Effector memory CD4-positive, alpha-beta T cell (primary cell): Measurements from ENCODE around the gene ADM2.
A peak's percentile ranks its signal among the peaks of the same experiment; 100 is the strongest.

Experiments used
- DNase-seq, 3 donors: peaks; one replicate each; pipeline ENCODE4 v3.0.0-alpha.2; 2020
- H3K27ac ChIP-seq: 2 replicates; pipeline ENCODE4 v1.7.0; 2013; ENCODE audit warnings: mild to moderate bottlenecking, low read length, moderate library complexity; ENCODE audit not compliant: insufficient read depth, poor library complexity, severe bottlenecking
- H3K27me3 ChIP-seq: replicated peaks from 2 replicates; pipeline ENCODE4 v1.7.0; 2013; ENCODE audit warnings: mild to moderate bottlenecking, low read length; ENCODE audit not compliant: insufficient read depth, control insufficient read depth, poor library complexity, severe bottlenecking
- H3K36me3 ChIP-seq: 2 replicates; pipeline ENCODE4 v1.7.0; 2013; ENCODE audit warnings: mild to moderate bottlenecking, low read length, moderate library complexity; ENCODE audit not compliant: control insufficient read depth, insufficient read depth
- H3K4me1 ChIP-seq: 2 replicates; pipeline ENCODE4 v1.7.0; 2013; ENCODE audit warnings: low read length, mild to moderate bottlenecking; ENCODE audit not compliant: control insufficient read depth, insufficient read depth, poor library complexity, severe bottlenecking
- H3K4me3 ChIP-seq: 2 replicates; pipeline ENCODE4 v1.7.0; 2013; ENCODE audit warnings: low read length, low read depth, mild to moderate bottlenecking; ENCODE audit not compliant: insufficient read depth, poor library complexity, severe bottlenecking
- H3K9me3 ChIP-seq: 2 replicates; pipeline ENCODE4 v1.7.0; 2013; ENCODE audit warnings: mild to moderate bottlenecking, low read length, moderate library complexity; ENCODE audit not compliant: control insufficient read depth

The ADM2 gene

DNA sequence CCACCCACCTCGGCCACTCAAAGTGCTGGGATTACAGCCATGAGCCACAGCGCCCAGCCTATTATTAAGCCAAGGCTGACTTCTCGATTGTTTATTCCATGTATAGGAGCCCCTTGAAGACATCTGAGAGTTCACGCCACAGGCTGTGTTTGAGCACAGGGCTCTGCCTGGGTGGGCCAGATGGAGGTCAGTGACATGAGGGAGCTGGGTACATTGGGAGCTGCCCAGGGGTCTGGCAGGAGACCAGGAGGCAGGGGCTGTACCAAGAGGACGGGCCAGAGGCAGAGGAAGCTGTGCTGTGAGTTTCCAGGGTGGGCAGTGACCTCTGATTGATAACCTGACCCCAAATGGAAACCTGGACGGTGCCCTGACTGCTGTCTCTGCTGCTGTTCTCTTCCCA, 20.8 kb downstream of the ADM2 start:
- no peaks in the 10 kb centered on the region for H3K9me3 ChIP-seq
- H3K4me1 ChIP-seq: peaks cover 18% of the 10 kb centered on the region
- H3K27ac ChIP-seq: no peak overlapping the region
- H3K27me3 ChIP-seq: no peaks in the 10 kb centered on the region
- no peak overlapping the region for H3K4me3 ChIP-seq
- no peak for DNase-seq
- peaks cover 33% of the 10 kb centered on the region for H3K36me3 ChIP-seq

DNA sequence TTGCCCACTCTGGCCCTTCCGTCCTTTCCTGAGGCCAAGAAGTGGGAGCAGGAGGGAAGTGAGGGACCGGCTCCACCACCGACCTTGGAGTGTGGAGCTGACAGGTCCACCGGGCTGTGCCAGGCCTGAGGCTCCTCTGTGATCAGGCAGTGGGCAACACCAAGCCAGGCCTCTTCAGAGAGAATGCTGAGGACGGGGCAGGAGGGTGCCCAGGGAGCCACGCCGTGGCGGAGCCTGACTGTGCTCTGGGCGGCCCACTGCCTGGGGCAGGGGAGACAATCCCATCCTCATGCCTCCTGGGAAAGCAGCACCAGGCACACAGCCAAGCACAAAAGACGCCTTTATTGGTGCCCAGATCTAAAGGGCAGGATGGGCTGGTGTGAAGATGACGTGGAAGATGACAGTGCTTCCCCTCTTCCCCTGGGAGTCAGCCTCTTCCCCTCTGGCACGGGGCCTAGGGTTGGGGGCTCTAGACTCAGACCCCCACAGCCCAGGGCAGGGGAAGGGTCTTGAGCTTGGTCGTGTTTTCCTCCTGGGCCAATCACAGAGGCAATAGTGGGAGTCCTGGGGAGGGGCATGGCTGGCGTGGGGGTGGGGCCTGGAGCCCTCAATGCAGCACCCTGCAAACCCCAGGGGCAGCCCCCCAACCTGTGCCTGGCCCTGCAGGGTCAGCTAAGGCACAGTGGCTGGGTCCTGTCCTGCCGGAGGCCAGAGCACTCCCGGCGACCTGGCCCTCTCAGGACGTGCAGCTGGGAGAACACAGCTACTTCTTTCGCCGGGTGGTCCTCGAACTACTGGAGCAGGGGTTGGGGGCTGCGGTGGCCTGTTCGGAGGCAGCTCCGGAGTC, 21.5 kb downstream of the ADM2 start:
- Histone ChIP-seq H3K4me3 (no peak overlapping the region), H3K4me1 (peaks cover 19% of the 10 kb centered on the region), H3K9me3 (no peaks in the 10 kb centered on the region), H3K27ac (no peak overlapping the region), H3K36me3 (peaks cover 33% of the 10 kb centered on the region), H3K27me3 (no peaks in the 10 kb centered on the region)
- DNase-seq: no peak

DNA sequence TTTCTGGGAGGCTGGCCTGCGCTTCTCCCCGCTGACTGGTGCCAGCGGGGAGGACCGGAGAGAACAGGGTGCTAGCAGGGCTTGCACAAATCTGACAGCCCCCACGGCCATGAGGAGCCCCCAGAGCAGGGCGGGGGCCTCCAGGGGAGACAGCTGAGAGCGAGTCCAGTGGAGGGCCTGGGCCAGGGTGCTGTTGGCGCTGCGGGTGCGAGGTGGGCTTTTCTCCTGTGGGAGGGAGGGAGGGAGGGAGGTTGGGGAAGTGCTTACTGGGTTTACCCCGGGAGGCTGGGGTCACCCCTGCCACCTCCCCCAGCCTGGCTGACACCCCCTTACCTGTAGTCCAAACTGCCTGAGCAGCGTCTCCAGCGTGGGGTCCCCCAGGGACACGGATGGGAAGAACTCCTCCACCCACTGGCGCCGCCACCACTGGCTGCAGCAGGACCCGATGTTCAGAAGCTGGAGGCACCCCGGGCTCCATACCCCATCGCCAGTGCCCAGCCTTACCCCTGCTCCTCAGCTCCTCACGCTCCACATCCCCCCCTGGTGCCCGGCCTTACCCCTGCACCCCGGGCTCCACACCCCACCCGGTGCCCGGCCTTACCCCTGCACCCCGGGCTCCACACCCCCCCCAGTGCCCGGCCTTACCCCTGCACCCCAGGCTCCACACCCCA, 22.3 kb downstream of the ADM2 start:
- H3K36me3 ChIP-seq: peaks cover 33% of the 10 kb centered on the region
- H3K4me1 ChIP-seq: peaks cover 21% of the 10 kb centered on the region
- no peak overlapping the region for H3K27ac ChIP-seq
- no peaks in the 10 kb centered on the region for H3K9me3 ChIP-seq
- H3K4me3 ChIP-seq: no peak overlapping the region
- DNase-seq: no peak
- H3K27me3 ChIP-seq: no peaks in the 10 kb centered on the region

DNA sequence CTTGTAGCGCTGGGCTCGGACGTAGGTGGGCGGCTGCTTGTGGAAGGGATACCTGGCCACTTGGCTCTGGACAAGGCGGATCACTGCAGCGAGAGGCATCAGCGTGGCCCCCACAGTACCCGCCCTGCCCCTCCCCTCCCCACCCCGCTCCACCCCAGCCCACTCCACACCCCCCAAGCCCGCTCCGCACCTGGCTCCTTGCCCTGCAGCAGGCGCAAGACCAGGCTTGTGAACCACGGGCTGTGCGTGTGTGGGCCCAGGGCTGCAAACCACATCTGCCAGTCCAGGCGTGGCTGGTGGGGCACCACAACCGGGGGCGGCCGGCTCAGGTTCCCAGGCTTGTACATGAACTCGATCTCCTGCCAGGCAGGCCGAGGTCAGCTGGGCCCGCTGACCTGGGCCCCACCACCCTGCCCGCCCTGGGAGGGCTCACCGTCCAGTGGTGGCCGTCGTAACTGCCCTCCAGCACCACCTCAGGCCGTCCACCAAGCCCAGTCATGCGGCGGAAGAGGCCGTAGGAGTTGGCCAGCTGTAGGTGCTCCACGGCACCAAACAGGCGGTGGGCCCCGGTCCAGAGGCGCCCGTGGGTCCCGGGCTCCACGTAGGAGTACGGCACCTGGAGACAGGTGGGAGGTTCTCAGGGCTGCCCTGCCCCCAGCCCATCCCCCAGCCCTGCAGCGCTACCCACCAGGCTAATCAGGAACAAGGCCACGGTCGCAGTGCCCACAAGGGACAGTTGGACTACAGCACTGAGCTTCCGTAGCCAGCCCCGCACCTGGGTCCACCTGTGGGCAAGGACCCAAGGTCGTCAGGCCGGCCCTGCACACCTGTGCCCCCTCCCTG, 23.2 kb downstream of the ADM2 start:
- Histone ChIP-seq H3K27ac (no peak overlapping the region), H3K27me3 (no peaks in the 10 kb centered on the region), H3K4me1 (peaks cover 26% of the 10 kb centered on the region), H3K36me3 (peaks cover 33% of the 10 kb centered on the region), H3K4me3 (no peak overlapping the region), H3K9me3 (no peaks in the 10 kb centered on the region)
- DNase-seq: no peak

DNA sequence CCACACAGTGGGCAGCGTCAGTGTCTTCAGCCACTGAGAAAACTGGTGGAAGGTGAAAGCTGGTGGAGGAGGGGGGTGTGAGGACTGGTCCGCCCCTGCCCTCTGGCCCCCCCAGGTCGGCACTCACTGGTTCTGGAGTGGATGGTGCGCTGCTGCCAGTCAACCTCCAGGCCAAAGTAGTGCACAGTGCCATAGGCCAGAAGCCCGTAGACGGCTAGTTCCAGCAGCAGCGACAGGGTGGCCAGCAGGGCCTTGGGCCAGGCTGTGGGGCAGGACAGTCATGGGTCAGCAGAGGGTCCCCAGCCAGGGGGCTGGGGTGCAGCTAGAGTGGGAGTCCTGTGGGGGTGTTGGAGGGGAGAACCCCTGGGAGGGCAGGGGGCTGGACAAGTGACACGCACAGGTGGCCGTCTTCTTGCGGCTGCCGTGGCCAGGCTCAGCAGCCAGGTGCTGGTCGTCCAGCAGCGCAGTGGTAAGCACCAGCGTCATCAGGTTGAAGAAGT, 24.0 kb downstream of the ADM2 start:
- no peak overlapping the region for H3K4me3 ChIP-seq
- no peak overlapping the region for H3K27ac ChIP-seq
- DNase-seq: no peak
- no peaks in the 10 kb centered on the region for H3K27me3 ChIP-seq
- H3K4me1 ChIP-seq: peaks cover 26% of the 10 kb centered on the region
- H3K36me3 ChIP-seq: peaks cover 33% of the 10 kb centered on the region
- no peaks in the 10 kb centered on the region for H3K9me3 ChIP-seq

DNA sequence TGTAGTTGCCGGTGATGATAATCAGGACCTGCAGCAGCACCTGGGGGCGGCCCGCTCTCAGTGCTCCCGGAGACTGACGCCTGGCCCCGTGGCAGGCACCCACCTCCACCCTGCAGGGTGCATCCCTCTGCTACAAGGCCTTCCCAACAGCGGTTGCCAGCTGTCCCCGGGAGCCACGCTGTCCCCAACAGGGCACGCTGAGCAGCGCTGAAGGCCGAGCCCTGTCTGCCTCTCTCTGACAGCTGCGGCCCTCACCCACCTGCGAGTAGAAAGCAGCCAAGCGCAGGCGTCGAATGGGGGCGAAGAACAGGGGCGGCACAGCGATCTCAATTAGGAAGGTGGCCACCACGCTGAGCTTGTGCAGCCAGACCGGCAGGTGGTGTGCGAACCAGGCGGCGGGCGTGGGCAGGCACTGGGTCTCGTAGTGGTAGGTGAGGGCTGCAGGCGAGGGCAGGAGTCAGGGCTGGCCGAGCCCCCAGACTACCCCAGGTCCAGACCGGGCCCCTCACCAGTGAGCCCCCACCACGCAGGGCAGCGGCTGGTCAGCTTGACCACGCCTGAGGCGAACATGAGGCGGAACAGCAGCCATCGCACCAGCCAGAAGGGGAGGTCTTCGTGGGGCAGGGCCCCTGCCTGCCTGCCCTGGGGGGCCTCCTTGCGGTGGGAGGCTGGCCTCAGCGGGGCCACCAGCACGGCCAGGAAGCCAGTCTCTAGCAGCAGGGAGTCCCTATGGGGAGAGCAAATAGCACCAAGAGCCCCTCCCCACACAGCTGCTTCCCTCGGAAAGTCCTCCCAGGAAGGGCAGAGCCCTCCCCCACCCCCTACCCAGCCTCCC, 24.6 kb downstream of the ADM2 start:
- peak overlapping the region; percentile 86 for H3K27ac ChIP-seq

DNA sequence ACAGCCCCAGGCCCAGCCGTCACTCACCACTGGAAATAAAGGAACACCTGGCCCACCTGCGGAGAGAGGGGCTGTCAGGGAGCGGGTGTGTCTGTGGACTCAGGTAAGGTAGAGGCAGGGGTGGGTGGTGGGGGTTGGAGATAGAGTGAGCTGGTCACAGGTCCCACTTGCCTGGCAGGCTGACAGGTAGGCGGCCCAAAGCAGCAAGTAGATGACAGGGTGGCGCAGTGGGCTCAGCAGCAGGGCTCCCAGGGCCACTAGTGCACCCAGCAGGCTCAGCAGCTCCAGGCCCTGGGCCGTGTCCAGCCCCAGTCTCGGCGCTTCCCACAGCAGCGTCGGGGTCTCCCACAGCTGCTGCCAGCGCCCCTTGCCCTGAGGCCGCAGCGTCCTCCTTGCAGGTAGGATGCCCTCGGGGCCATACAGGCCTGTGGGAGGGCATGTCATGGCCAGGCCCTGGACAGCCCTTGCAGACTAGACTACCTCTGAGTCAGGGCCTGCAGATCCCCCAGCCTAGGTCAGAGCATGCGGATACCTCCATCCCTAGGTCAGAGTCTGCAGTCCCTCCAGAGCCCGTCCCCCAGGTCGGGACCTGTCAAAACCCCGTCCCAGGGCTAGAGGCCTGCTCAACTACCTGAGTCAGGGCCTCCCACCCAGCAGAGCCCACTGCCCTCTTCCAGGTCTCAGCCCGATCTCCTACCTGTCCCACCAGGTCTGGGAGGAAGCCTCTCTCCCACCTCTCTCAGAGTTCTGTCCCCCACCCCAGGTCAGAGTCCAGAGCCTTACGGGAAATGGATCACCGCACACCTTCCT, 25.5 kb downstream of the ADM2 start:
- Histone ChIP-seq H3K27me3 (no peaks in the 10 kb centered on the region), H3K4me1 (peaks cover 26% of the 10 kb centered on the region), H3K27ac (peak overlapping the region; percentile 86), H3K36me3 (peaks cover 33% of the 10 kb centered on the region), H3K9me3 (no peaks in the 10 kb centered on the region), H3K4me3 (peak overlapping the region; percentile 95)
- DNase-seq: no peak

More for the DNA sequence above, 24.6 kb downstream of the ADM2 start:
- Histone ChIP-seq H3K4me3 (peak overlapping the region; percentile 95), H3K27me3 (no peaks in the 10 kb centered on the region), H3K9me3 (no peaks in the 10 kb centered on the region), H3K36me3 (peaks cover 33% of the 10 kb centered on the region), H3K4me1 (peaks cover 26% of the 10 kb centered on the region)
- DNase-seq: no peak

DNA sequence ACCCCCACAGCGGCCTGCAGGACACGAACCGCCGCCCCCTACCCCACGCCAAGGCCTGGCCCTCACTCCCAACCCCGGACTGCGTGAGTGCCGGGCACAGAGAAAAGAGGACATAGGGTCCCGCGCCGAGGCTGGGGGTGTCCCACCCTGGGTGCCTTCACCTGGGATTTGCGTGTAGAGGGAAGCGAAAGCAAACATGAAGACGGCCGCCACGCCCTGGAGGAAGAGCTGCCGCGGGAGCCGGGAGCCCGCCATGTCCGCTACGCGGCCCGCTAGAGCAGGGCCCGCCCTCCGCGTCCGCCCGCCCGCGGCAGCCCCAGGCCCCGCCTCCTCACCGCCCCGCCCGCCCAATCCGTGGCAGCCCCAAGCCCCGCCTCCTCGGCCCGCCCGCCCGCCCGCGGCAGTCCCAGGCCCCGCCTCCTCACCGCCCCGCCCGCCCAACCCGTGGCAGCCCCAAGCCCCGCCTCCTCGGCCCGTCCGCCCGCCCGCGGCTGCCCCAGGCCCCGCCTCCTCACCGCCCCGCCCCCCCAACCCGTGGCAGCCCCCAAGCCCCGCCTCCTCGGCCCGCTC, 26.2 kb downstream of the ADM2 start, which contains the start of gene LMF2:
Gene LMF2, minus strand, starts transcription at position 282 of the 570 bp plus-strand sequence. Its CDS starts 27 bp downstream, at position 255.
- Histone ChIP-seq H3K36me3 (peaks cover 34% of the 10 kb centered on the region), H3K4me3 (peak within 1 kb of the TSS; percentile 95), H3K27me3 (no peaks in the 10 kb centered on the region), H3K4me1 (peaks cover 26% of the 10 kb centered on the region), H3K9me3 (no peaks in the 10 kb centered on the region), H3K27ac (peak within 1 kb of the TSS; percentile 86)
- peak; percentile 87 to 95 (median 95) for DNase-seq
